HEK293T (cell line): Measurements from ENCODE around the gene OR2A7.
"Not testable (repeated sequence)": the region's sequence is repeated elsewhere in the genome, so short reads cannot be mapped to it uniquely, and the experiment has no call there.

Experiments used
- CTCF ChIA-PET: fragments of 350-600 bp; formaldehyde crosslinking; extraction: SDS; loops from one replicate; lab custom pipeline; 2021; ENCODE audit warnings: antibody characterized with exemption, inconsistent platforms; lab: Yijun Ruan, JAX
- POLR2A ChIA-PET: fragments of 350-600 bp; formaldehyde crosslinking; extraction: SDS; loops from one replicate; lab custom pipeline; 2020; ENCODE audit warnings: antibody characterized with exemption, inconsistent platforms; lab: Yijun Ruan, JAX
- DNase-seq: peaks from one replicate; pipeline ENCODE4 v3.0.0; 2012; ENCODE audit warnings: mixed read lengths; ENCODE audit errors: extremely low spot score
- ARNT ChIP-seq: fragments of 450-650 bp; IDR thresholded peaks from 2 replicates; pipeline ENCODE4 v1.6.1; 2017; ENCODE audit warnings: mild to moderate bottlenecking
- BHLHE40 ChIP-seq: fragments of 450-650 bp; IDR thresholded peaks from 2 replicates; pipeline ENCODE4 v1.6.1; 2016; ENCODE audit warnings: mild to moderate bottlenecking, moderate library complexity, borderline replicate concordance
- CTBP1 ChIP-seq: fragments of 450-650 bp; IDR thresholded peaks from 2 replicates; pipeline ENCODE4 v1.6.1; 2016; ENCODE audit warnings: borderline replicate concordance
- ELF4 ChIP-seq: fragments of 450-650 bp; IDR thresholded peaks from 2 replicates; pipeline ENCODE4 v1.6.1; 2017; ENCODE audit warnings: antibody characterized with exemption
- FOXA1 ChIP-seq: fragments of 450-650 bp; IDR thresholded peaks from 2 replicates; pipeline ENCODE4 v1.6.1; 2016; ENCODE audit warnings: mild to moderate bottlenecking
- FOXK2 ChIP-seq: fragments of 450-650 bp; IDR thresholded peaks from 2 replicates; pipeline ENCODE4 v1.6.1; 2016; ENCODE audit warnings: mild to moderate bottlenecking
- FOXM1 ChIP-seq: fragments of 450-650 bp; IDR thresholded peaks from 2 replicates; pipeline ENCODE4 v1.6.1; 2017; ENCODE audit warnings: mild to moderate bottlenecking, borderline replicate concordance
- HDGF ChIP-seq: fragments of 450-650 bp; IDR thresholded peaks from 2 replicates; pipeline ENCODE4 v1.6.1; 2017; ENCODE audit warnings: antibody characterized with exemption, borderline replicate concordance
- L3MBTL2 ChIP-seq: fragments of 450-650 bp; conservative IDR thresholded peaks from 2 replicates; pipeline ENCODE4 v1.6.1; 2016; ENCODE audit warnings: mild to moderate bottlenecking
- LEF1 ChIP-seq: fragments of 450-650 bp; IDR thresholded peaks from 2 replicates; pipeline ENCODE4 v1.6.1; 2017; ENCODE audit warnings: mild to moderate bottlenecking, borderline replicate concordance
- NFRKB ChIP-seq: fragments of 450-650 bp; IDR thresholded peaks from 2 replicates; pipeline ENCODE4 v1.6.1; 2016; ENCODE audit warnings: mild to moderate bottlenecking, moderate library complexity
- SP1 ChIP-seq: fragments of 450-650 bp; IDR thresholded peaks from 2 replicates; pipeline ENCODE4 v1.6.1; 2017
- SUZ12 ChIP-seq: fragments of 450-650 bp; IDR thresholded peaks from 2 replicates; pipeline ENCODE4 v1.6.1; 2016; ENCODE audit warnings: mild to moderate bottlenecking
- TARDBP ChIP-seq: fragments of 450-650 bp; IDR thresholded peaks from 2 replicates; pipeline ENCODE4 v1.6.1; 2016
- ZNF384 ChIP-seq: fragments of 450-650 bp; IDR thresholded peaks from 2 replicates; pipeline ENCODE4 v1.6.1; 2016

Gene OR2A7

GRCh38 chr7:144262128-144262527, 2.5 kb downstream of the OR2A7 start:
- CTCF ChIA-PET, DNase-seq, POLR2A ChIA-PET: not testable (repeated sequence)

GRCh38 chr7:144259067-144259466, 5.5 kb downstream of the OR2A7 start:
- DNase-seq, POLR2A ChIA-PET, CTCF ChIA-PET: not testable (repeated sequence)

DNA sequence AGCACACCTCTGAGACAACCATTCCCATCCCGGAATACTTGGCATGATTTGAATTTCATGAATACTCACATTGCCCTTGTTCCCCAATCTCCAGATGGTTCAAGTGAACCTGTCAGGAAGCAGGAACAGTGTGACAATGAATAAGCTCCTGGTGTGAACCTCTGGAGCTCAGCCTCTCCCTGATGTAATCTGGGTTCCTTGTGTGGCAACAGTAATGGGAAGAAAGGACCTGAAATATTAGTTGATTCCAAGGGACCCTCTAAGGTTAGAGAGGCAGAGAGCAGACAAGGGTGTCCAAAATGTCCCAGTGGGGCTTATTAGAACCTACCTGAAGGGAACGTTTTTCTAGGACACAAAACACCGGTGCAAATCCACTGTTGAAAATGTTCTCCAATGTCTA, 8.5 kb downstream of the OR2A7 start:
- TF ChIP-seq HDGF (no peak), FOXK2 (no peak), SP1 (no peak), L3MBTL2 (no peak), TARDBP (no peak), ARNT (no peak), SUZ12 (no peak), BHLHE40 (no peak), LEF1 (no peak), ELF4 (no peak), ZNF384 (no peak), CTBP1 (no peak), NFRKB (no peak)
- DNase-seq, result no peak
- POLR2A ChIA-PET, result no interaction called here
- CTCF ChIA-PET, result no interaction called here

DNA sequence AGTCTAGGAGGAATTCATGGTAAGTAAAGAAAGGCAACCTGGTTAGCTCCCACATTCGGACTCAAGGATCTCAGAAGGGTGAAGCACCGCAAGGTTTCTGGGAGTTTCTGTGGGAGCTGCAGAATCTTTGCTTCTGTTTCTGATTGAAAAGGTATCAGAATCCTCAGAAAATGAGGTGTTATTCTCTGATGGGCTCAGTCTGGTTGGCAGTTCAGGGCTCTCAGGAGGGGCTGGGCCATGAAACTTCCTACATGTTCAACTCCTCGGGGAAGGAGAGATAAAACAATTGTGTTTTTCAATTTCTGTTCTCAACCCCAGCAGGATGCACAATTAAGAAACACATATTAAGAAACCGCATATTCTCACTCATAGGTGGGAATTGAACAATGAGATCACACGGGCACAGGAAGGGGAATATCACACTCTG, 9.1 kb downstream of the OR2A7 start:
- no peak for DNase-seq
- TF ChIP-seq LEF1, result no peak
- TF ChIP-seq TARDBP, result no peak
- TF ChIP-seq FOXM1, result no peak
- TF ChIP-seq ELF4, result no peak
- TF ChIP-seq ARNT, result no peak
- TF ChIP-seq HDGF, result no peak
- no peak for TF ChIP-seq FOXA1
- no peak for TF ChIP-seq L3MBTL2
- TF ChIP-seq SP1, result no peak
- no peak for TF ChIP-seq ZNF384
- CTCF ChIA-PET, result no interaction called here
- POLR2A ChIA-PET, result no interaction called here

GRCh38 chr7:144252307-144252706, 12.3 kb downstream of the OR2A7 start:
- CTCF ChIA-PET, DNase-seq, POLR2A ChIA-PET: not testable (repeated sequence)

DNA sequence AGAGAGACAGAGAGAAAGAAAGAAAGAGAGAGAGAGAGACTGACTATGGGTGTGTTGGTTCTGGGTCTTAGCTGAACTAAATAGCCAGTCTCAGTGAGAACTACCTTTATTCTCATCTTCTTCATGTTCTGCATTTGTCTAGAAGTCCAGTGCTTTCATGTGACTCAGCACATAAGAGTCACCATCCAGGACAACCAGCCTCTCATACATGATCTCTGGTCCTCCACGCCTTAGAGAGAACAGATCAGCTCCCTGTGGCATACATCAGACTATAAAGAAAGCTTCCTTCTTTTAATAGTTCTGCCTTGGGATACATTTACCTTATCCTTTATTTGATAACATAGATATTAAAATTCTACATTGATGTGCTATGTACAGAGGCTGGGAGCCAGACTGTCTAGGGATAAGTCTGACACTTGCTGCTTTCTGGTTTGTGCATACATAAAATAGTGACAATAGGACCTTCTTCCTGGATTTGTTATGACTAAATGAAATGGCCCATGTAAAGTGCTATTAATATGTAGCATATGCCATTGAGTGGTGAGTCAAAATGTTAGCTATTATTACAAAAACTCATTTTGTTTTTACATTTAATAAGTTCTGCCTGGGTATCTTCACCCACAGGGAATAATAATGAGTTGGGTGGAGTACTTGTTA, 16.8 kb downstream of the OR2A7 start:
- DNase-seq, CTCF ChIA-PET, POLR2A ChIA-PET: not testable (repeated sequence)

DNA sequence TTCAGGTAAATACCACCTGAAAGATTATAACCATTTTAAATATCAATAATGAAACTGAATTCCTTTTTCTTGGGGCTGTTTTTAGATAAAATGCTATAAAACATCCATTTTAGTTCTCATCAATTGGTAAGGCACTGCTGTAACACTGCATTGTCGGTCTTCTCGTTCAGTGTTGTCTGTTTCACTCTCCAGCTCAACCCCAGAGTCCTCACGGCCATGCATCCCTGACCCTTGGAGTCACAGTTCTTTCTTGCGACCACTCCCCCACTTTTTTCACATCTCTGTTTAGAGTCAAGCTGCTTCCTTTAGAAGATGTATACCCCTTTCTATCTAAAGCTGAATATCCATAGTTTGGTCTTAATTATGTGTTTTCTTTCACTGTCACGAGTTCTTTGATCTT, 17.6 kb downstream of the OR2A7 start:
- DNase-seq, CTCF ChIA-PET: not testable (repeated sequence)

GRCh38 chr7:144245372-144245771, 19.2 kb downstream of the OR2A7 start:
- POLR2A ChIA-PET, CTCF ChIA-PET, DNase-seq: not testable (repeated sequence)

More for the DNA sequence above, 17.6 kb downstream of the OR2A7 start:
- POLR2A ChIA-PET, result not testable (repeated sequence)

GRCh38 chr7:144239365-144239764, 25.2 kb downstream of the OR2A7 start, which contains the start of gene OR2A42:
Gene OR2A42 (minus strand): TSS chr7:144239605. CDS start chr7:144232843, 6,762 bp downstream.
- DNase-seq, CTCF ChIA-PET, POLR2A ChIA-PET: not testable (repeated sequence)

GRCh38 chr7:144238530-144239082, 26.0 kb downstream of the OR2A7 start:
- CTCF ChIA-PET, POLR2A ChIA-PET, DNase-seq: not testable (repeated sequence)

GRCh38 chr7:144233039-144233438, 31.6 kb downstream of the OR2A7 start:
- POLR2A ChIA-PET, CTCF ChIA-PET, DNase-seq: not testable (repeated sequence)

- DNase-seq, POLR2A ChIA-PET, CTCF ChIA-PET: not testable (repeated sequence)
These were observed 33.6 kb downstream of the OR2A7 start for GRCh38 chr7:144231027-144231426.

DNA sequence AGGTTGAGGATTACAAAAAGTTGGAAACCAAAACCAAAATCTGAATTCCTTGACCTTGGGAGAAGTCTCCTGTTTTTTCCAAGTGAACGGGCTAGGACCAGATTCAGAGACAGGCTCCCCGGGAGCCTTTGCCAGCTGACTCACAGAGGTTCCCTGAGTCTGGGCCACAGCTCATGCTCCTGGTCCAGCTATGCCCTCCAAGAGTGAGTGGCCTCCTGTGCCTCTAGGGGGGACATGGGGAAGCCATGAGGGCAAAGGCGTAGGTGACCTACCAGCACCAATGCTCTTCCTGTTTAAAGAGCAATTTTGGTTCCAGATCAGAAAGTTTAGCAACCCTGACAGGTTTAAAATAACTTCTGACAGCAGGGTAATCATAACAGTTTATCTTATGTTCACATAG, 35.8 kb downstream of the OR2A7 start:
- CTCF ChIA-PET, POLR2A ChIA-PET, DNase-seq: not testable (repeated sequence)

DNA sequence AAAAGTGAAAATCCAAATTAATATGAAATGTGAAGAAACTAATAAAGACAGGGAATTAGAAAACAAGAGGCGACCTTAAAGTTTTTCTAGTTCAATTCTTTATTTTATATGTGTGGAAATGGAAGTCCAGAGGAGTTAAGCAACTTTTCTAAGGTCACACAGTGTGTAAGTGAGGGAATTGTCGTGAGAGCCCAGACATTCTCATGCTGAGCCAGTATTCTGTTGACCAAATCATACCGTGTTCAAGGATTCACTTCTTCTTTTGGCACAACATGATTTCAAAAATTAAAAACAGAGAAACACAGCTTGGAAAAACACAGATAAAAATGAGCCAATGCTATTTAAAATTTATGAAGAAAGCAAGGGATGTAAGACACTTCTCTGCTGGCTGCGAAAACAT, 37.7 kb downstream of the OR2A7 start:
- DNase-seq, POLR2A ChIA-PET, CTCF ChIA-PET: not testable (repeated sequence)

DNA sequence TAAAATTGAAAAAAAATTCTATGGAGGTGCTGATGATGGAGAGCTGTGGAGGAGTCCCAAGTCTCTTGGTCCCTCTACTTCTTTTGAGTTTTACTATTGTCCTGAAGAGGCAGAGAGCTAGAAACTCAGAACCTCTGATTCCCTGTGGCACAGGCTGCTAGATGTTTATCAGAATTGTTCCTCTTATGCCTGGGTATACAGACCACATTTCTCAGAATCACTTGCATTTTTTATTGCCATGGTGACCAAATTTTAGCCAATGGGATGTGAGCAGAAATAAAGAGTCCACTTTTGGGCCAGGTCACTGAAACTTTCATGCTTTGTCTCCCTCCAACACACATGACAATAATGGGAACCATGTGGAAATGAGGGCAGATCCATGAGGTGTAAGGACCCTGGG, 40.9 kb downstream of the OR2A7 start:
- DNase-seq, CTCF ChIA-PET, POLR2A ChIA-PET: not testable (repeated sequence)

DNA sequence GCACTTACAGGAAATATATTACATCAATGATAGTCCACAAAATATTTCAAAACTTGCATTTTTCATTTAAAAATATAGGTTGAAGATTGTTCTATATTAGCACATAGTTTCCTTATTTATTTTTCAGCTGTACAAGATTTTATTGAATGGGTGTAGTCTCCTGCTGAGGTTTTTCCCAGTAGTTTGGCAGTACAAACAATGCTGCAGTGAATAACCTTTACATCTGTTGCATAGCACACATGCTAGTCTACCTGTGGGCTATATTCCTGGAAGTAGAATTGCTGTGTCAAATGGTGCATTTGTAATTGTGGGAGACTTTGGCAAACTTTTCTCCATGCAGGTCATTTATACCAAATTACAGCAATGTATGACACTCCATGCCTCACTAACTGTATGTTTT, 44.1 kb downstream of the OR2A7 start:
- DNase-seq, CTCF ChIA-PET, POLR2A ChIA-PET: not testable (repeated sequence)
